H1 (cell line): ENCODE data around the gene HOXD10. TPM values are rescaled to one million over a fixed set of nuclear protein-coding genes. Genes with fewer than 3 reads are reported as not detected.

Experiments
- ATF2 ChIP-seq: IDR thresholded peaks from 2 replicates; pipeline ENCODE4 v1.6.1; 2012; ENCODE audit warnings: low read length, inconsistent platforms
- NANOG ChIP-seq: IDR thresholded peaks from 2 replicates; pipeline ENCODE4 v1.6.1; 2011; ENCODE audit warnings: low read length, low read depth, mild to moderate bottlenecking, inconsistent platforms; ENCODE audit not compliant: insufficient read depth, poor library complexity, severe bottlenecking
- RFX5 ChIP-seq: IDR thresholded peaks from 2 replicates; pipeline ENCODE4 v1.6.1; 2011; ENCODE audit warnings: low read depth, low read length, improper control_type of control experiment, borderline replicate concordance
- polyA plus RNA-seq, 7 experiments: library from polyadenylated mRNA; depleted of rRNA in 3 of 7; stranded (reverse) in 5 of 7; unstranded in 2 of 7; fragments of >200 nt in 5 of 7; fragments of 200-250 nt in 2 of 7; gene quantifications; 1 replicate in 5 of 7; 2 replicates in 1 of 7; 4 replicates in 1 of 7; pipeline versions ENCODE4 v1.2.1 to v1.2.3, GENCODE V29; 2011 to 2013; ENCODE audit warnings: missing spikeins in 2 of 7, mixed read lengths in 2 of 7
- total RNA-seq: library from RNA; stranded (reverse); fragmentation: NEBNext Ultra II Directional; extraction: Animal tissue kit (Norgen Biotek cat#: 25700); gene quantifications from 2 replicates; pipeline ENCODE4 v1.2.1, GENCODE V29; 2021

HOXD10 gene
- total and polyA plus RNA-seq, 2 of the 8 experiments (the other 6 are each of a cell fraction or from before 2014, with no cell fraction given): not detected

DNA sequence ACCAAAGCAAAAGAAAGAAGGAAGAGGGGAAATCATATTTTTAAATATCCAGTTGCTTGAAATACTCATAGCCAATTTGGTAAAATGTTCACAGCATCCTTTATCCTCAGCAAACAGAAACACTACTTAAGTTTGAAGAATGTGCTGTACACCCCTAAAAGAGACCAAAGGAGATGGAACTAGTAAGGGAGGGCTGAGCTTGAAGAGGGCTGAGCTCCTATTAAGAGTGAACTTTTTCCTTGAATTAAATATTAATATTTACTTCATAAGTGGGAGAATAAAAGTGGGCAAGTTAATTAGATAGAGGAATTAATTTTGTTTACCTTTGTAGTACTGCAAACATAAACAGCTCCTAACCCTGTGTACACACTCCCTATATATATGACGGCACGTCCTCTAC lies 39.8 kb upstream of the HOXD10 start (continued):
- TF ChIP-seq NANOG (no peak), RFX5 (no peak), ATF2 (no peak)
